ENCODE data around the gene ELP6.
"Not testable (repeated sequence)": the region's sequence is repeated elsewhere in the genome, so short reads cannot be mapped to it uniquely, and the experiment has no call there.

The ELP6 gene

DNA sequence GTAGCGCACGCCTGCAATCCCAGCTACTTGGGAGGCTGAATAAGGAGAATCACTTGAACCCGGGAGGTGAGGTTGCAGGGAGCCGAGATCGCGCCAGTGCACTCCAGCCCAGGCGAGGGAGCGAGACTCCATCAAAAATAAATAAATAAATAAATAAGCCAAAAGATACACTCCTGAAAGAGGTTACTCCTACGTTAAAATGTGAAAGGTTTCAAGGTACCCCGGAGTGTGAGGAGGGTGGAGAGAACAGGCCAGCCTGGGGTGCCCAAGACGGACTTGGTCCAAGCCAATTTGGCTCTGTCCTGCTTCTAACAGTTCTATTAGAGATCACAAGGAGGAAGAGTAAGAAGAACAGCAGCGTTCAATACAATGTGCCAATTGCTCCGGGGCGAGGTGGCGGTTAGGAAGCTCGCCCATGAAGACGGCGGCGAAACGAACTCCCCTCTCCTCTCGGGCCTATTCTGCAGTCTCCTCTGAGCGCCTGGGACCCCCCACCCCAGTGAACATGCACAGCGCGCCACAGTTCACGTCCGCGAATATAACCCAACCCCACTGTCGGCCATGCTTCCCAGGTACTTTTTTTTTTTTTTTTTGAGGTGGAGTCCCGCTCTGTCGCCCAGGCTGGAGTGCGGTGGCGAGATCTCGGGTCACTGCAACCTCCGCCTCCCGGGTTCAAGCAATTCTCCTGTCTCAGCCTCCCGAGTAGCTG, 942 bp downstream of the ELP6 start:
- DNase-seq (ENCODE audit: low read depth): no peak

DNA sequence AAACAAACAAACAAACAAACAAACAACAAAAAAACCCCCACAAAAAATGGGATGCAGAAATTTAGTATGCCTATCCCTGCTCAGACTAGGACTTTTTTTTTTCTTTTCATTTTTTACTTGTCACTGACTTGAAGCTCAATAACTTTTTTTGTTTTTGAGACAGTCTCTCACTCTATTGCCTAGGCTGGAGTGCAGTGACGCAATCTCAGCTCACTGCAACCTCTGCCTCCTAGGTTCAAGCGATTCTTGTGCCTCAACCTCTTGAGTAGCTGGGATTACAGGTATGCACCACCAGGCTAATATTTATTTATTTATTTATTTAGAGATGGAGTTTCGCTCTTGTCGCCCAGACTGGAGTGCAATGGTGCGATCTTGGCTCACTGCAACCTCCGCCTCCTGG, 8.2 kb downstream of the ELP6 start:
- DNase-seq (ENCODE audit: low read depth): not testable (repeated sequence)

DNA sequence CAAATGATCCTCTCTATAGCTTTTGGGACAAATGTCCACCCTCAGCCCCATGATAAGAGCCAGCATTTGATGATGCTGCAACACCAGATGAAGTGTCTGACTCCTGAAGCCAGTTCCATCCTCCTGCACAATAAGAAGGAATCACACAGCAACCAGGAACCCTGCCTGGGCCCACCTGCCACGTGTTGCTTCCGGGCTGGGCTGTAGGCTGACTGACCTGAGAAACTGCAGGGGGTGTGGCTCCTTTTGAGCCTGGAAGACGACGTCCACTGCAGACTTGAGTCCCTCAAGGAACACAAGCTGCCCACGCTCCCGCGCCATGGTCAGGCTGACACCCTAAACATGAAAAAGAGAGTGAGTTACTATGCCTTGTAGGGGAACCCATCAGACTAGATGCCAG, 9.4 kb downstream of the ELP6 start:
- DNase-seq (ENCODE audit: low read depth): no peak

DNA sequence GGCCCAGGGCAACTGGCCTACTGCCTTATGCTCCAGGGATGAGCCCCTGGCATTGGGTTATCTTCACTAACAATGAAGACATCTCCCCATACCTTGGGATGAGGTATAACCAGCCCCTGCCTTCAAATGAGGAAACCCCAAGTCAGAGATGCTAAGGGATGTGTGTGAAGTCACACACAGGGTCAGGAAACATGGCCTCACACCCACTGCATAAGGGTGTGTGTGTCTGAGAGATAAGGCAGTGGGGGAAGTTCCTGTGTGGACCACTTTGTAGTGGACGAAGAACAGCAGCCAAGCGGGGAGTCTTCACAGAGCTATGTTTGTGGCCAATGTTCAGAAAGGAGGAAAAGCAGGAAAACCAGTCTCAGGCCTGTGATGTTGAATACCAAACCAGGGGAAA, 10.5 kb downstream of the ELP6 start:
- no peak for DNase-seq (ENCODE audit: low read depth)

DNA sequence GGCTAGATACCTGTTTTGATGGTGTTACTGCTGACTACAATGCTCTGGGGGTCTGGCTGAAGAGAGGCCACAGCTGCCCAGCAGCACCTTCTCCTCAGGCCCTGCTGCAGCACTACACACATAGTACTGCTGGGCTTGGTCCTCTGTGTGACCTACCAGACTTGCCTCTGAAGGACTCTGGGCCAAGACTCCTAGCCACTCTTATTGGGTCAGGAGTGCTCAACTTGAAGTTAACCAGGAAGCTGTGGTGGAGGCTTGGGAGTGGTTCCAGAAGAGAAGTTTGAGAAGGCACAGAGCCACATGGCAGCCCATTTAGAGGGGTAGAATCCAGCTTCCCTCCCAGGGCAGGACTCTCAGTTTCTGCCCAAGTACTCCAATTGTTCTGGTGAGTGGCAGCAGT, 16.6 kb downstream of the ELP6 start:
- DNase-seq (ENCODE audit: low read depth): no peak

DNA sequence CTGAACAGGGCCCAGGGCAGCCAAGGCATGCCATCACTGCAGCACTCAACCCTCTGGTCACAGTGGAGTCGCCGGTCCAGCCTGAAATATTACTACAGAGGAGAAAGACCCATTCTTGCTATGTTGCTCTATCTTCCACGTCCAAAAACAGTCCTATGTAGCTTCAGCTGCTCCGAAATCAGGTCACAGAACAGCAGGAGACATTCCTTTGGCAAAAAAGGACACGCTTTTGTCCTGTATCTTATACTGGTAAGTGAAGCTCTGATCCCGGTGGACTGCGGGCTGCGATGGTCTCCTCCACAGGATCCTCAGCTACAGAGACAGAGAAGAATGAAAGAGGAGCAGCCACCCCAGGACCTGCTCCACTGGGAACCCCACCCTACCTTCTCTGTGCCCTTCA, 17.6 kb downstream of the ELP6 start:
- no peak for DNase-seq (ENCODE audit: low read depth)

DNA sequence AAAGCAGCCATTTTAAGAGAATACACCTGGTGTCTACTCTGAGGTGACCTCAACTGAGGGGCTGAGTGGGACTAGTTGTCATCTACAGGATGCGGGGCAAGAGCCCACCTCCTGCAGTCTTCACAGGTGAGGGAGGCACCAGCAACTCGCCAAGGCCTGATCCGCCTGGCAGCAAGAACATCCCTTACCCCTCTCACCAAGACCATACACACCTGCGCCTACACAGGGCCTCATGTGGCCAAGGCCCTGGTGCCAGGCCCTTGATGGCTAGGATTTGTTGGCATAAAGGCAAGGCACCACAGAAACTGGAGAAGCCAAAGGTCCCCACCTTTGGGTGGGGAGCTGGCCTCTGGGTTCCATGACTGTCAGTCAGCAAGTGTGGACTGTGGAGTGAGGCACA, 18.4 kb downstream of the ELP6 start:
- no peak for DNase-seq (ENCODE audit: low read depth)

DNA sequence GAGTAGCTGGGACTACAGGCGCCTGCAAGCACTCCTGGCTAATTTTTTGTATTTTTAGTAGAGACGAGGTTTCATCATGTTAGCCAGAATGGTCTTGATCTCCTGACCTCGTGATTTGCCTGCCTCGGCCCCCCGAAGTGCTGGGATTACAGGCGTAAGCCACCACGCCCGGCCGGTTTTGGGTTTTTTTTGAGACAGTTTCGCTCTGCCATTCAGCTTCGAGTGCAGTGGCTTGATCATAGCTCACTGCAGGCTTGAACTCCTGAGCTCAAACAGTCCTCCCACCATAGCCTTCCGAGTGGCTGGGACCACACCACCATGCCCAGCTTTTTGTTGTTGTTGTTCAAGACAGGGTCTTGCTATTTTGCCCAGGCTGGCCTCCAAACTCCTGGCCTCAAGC, 21.7 kb downstream of the ELP6 start:
- no peak for DNase-seq (ENCODE audit: low read depth)

DNA sequence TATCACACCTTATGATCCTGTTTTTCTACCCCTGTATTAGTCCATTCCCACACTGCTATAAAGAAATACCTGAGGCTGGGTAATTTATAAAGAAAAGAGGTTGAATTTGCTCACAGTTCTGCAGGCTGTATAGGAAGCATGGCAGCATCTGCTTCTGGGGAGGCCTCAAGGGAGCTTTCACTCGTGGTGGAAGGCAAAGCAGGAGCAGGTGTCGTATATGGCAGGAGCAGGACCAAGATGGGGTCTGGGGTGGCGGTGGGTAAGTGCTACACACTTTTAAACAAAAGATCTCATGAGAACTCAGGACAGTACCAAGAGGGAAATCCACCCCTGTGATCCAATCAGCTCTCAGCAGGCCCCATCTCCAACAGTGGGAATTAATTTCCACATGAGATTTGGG, 22.3 kb downstream of the ELP6 start:
- no peak for DNase-seq (ENCODE audit: low read depth)

DNA sequence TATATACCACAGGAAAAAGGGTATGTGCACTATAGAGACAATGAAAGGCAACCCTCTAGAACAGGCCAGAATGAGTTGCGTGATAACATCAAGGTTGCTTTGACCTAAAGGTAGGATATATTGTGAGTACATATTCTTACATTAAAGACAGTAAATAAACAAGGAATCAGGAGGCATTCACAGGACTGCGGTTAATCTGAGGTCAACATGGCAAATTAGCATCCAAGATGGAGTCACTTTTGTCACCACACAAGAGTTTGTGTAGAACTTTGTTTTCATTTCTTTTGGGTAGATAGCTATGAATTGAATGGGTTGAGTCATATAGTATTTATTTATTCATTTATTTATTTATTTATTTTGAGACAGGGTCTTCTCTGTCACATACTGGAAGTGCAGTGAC, 26.2 kb downstream of the ELP6 start:
- no peak for DNase-seq (ENCODE audit: low read depth)

DNA sequence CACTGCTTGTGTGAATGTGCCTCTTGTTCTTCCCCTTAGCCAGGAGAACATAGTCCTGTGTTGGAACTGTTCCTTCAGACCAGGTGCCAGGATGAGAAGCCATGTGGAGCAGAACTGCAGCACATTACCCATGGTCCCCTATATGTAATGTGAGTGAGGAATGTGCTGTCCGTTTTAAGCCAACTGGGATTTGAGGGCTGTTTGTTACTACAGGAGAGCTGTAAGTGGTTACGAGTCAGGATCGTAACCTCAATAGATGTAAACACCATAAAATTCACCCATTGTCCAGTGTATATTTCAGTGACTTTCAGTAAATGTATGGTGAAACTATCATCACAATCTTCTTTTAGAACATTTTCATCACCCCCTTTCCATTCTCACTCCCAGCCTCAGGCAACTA, 27.7 kb downstream of the ELP6 start:
- DNase-seq (ENCODE audit: low read depth): no peak

DNA sequence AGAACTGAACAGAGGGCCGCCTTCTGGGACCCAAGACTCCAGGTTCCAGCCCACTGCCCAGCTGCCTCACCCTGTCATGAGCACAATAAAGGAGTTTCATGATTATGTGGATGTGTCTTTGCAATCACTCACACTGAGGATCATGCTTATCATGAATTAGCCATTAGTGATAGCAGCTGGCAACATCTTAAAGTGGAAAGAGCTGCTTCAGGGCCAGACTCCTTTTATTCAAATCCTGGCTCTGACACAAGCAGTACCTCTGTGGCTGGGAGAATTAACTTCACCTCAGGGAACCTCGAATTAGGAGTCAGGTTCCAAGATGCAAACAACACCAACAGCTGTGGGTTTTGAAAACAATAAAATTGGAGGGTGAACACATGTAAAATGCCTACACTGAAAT, 31.1 kb downstream of the ELP6 start:
- no peak for DNase-seq (ENCODE audit: low read depth)

DNA sequence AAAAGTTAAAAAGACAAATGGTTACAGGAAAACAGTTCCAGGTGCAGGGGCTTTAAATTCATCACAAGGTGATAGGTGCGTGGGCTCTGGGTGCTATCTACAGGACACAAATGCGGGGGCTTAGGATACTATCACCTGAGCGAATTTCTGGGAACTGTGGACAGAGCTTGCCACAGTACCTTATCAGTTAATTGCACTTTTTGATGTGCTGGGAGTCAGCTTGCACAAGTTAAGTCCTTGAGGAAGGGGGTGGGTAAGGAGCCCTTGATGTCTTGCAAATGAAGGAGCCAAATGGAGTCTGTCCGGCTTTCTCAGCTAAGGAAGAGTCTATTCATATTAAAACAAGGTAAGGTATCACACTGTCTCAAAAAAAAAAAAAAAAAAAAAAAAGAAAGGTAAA, 31.7 kb downstream of the ELP6 start:
- not testable (repeated sequence) for DNase-seq (ENCODE audit: low read depth)

DNA sequence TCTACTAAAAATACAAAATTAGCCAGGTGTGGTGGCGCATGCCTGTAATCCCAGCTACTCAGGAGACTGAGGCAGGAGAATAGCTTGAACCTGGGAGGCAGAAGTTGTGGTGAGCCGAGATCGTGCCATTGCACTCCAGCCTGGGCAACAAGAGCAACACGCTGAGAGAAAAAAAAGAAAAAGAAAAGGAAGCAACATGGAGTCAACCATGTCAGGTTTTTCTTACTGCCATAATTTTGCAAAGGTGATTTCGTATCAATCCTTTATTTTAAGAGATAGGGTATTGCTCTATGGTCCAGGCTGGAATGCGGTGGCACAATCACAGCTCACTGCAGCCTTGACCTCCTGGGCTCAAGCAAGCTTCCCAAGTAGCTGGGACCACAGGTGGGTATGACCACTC, 33.2 kb downstream of the ELP6 start:
- not testable (repeated sequence) for DNase-seq (ENCODE audit: low read depth)

DNA sequence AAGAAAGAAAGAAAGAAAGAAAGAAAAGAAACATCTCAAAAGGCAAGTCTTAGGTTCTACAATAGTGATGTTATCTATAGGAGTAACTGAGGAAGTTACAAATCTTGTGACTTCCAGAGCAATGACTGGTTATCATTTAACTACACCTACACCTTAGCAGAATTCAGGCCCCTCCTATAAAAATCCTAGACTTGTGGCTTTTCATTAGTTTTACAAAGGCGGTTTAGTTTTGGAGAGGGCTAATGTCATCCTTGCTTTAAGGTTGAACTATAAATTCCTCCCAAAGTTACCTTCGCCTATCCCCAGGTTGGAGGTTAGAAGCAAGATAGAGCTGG, 33.7 kb downstream of the ELP6 start:
- DNase-seq (ENCODE audit: low read depth): no peak

DNA sequence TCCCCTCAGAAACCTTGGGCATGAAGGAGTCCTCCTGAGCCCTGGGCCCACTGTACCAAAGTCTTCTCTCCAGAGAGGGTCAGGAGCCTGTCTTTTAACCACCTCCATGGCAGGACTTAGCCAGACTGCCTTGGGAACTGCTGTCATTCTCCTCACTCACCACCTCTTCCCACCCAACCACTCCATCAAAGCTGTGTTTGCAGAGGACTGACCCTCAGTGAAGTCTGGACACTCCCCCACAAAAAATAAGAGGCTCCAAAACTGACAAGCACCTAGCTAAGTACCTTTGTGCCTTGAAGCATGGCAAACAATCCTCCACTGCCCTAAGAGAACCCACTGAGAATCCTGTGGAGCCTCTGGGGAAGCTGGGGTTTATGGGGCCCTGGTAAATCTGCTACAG, 35.5 kb downstream of the ELP6 start:
- no peak for DNase-seq (ENCODE audit: low read depth)

DNA sequence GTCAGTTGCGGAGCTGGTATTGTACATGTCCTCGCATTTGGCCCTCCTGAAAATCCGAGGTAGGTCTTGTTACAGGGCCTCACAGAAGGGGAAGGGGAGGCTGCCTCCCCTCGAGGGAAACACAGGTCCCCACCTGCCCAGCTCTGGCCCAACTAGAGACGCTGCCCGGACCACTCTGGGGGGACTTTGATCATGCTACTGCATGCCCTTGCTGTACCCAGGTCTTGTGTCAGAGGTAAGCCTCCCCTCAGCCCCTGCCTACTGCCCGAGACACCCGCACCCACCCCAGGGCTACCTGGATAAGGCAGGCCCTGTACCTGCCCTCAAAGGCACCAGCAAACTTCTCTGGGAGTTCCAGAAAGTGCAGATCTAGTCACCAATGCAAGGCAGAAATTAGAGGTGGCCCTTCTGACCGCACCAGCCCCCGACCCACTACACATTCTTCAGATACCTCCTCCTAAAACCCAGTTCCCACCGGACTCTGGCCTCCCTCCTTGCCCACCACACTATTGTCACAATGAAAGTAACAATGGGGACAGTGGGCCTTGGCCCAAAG, 36.8 kb downstream of the ELP6 start:
- DNase-seq (ENCODE audit: low read depth): no peak

DNA sequence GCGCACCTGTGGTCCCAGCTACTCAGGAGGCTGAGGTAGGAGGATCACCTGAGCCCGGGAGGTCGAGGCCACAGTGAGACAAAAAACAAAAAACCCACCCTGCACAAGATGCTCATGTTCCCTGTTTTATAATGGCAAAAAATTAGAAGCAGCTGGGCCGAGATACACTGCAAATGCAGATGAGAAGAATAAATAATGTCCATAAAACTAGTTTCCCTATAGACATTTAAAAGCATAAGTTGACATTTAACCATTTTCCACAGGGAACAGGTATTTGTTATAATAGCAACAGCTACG, 37.2 kb downstream of the ELP6 start:
- no peak for DNase-seq (ENCODE audit: low read depth)

DNA sequence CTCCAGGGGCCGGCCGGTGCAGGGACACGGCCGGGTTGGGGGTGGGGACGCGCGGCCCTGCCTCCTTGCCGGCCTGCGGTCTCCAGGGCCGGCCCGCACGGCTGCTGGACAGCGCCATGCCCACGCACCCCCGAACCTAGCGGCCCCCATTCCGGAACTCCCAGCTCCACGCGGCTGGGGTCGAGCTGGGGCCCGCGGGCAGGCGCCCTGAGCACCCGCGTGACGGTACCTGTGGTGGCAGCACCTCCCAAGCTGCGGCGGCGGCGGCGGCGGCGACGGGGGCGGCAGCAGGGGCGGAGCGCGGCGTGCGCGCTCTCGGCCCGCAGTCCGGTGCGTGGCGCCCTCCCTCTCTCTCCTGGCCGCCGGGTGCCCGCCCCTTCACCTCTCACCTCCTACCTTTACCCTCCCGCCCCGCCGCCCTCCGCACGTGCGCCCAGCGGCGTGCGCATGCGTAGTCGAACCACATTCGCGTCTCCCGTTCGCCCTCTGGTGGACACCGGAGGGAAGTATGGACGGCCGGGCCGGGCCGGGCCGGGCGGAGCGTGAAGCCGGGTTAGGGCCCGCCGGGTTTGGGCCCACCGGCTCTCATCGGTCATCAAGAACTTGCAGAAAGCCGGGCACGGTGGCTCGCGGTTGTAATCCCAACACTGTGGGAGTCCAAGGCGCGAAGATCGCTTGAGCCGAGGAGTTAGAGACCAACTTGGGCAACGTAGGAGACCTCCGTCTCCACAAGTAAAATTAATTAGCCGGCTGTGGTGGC, 37.8 kb downstream of the ELP6 start, which contains the start of gene SCAP:
Gene SCAP, minus strand, starts transcription at position 372 of the 760 bp plus-strand sequence. CDS start 32,948 bp downstream, outside the sequence.
- DNase-seq (ENCODE audit: low read depth): peak; percentile 92

DNA sequence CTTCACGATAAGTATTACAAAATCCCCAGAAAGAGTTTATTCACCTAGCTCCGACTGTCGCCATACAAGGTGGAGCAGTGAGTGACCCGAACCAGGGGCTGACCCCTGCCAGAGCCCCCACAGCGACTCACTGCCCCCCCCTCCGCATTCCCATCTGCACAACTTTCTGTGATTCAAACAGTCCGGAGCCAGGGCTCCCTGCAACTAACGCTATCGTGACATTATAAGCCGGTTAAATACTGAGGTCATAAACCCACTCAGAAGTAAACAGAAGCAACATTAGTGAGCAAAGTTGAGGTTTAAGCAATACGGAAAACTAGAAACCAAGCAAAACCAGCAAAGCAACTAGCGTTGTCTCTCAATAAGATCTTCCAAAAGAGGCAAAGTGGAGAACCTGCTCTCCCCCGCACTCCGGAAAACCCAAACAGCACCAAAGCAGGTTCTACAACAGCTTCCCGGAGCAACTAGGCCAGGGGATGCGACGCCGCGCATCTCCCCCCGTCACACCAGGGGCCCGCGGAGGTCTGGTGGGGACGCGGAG, 38.4 kb downstream of the ELP6 start:
- DNase-seq (ENCODE audit: low read depth): peak; percentile 4

DNA sequence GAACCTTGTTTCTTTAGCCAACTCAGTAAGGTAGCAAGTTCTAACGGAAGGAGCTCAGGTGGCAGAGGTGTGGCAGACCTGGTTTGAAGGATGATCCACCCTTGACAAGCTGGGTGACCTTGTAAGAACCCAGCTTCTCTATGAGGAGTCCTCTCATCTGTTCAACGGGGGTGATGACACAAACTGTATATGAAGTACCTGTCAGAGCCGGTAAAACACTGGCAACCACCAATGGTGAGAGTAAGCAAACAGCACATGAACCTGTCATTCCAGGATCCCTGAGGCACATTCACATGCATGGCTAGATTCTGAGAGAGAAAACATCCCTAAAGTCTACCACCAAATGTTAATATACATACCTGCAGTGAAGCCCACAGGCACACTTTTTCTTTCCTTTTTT, 40.1 kb downstream of the ELP6 start:
- no peak for DNase-seq (ENCODE audit: low read depth)

DNA sequence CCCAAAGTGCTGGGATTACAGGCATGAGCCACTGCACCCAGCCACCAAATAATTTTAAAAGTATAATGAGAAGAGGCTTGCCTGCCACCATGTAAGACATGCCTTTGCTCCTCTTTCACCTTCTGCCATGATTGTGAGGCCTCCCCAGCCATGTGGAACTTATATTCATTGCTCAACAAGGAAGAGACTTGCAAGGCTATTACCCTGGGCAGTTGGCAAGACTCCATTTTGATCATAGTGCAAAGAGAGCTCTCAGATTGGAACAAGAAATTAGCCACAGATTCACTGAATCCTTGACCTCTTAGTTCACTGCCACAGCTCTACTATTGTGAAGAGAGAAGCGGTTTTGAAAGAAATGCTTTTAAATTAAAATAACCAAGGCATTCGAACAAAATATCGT, 43.9 kb downstream of the ELP6 start:
- DNase-seq (ENCODE audit: low read depth): no peak

DNA sequence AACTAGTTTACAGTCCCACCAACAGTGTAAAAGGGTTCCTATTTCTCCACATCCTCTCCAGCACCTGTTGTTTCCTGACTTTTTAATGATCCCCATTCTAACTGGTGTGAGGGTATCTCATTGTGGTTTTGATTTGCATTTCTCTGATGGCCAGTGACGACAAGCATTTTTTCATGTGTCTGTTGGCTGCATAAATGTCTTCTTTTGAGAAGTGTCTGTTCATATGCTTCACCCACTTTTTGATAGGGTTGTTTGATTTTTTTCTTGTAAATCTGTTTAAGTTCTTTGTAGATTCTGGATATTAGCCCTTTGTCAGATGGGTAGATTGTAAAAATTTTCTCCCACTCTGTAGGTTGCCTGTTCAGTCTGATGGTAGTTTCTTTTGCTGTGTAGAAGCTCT, 45.2 kb downstream of the ELP6 start:
- DNase-seq (ENCODE audit: low read depth): not testable (repeated sequence)

DNA sequence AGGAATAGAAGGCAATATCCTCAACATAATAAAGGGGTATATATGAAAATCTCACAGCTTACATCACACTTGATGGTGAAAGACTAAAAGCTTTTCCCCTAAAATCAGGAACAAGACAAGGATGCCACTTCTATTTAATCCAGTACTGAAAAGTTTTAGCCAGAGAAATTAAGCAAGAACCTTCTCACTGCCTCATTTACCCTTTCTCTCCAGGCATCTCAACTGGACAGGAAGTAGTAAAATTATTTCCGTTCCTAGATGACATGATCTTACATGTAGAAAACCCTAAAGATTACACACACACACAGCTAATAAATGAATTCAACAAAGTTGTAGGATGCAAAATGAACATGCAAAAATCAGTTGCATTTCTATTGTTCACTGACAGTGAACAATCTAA, 48.9 kb downstream of the ELP6 start:
- DNase-seq (ENCODE audit: low read depth): no peak
